Hindlimb muscle (tissue), 1 donor: ENCODE results near the gene FTH1. TPM values are rescaled to one million over a fixed set of nuclear protein-coding genes. Genes with fewer than 3 reads are reported as not detected.
A peak's percentile ranks its signal among the peaks of the same experiment; 100 is the strongest.
"Not testable (repeated sequence)": the region's sequence is repeated elsewhere in the genome, so short reads cannot be mapped to it uniquely, and the experiment has no call there.

ENCODE experiments used
- DNase-seq: peaks from one replicate; pipeline ENCODE4 v3.0.0-alpha.2; 2013
- polyA plus RNA-seq: library from polyadenylated mRNA; unstranded; fragments of 120-200 nt; gene quantifications from one replicate; pipeline ENCODE4 v1.2.1, GENCODE V29; 2013; ENCODE audit not compliant: insufficient read length

FTH1 gene
- polyA plus RNA-seq, 1 donor, result 1,681 TPM

DNA sequence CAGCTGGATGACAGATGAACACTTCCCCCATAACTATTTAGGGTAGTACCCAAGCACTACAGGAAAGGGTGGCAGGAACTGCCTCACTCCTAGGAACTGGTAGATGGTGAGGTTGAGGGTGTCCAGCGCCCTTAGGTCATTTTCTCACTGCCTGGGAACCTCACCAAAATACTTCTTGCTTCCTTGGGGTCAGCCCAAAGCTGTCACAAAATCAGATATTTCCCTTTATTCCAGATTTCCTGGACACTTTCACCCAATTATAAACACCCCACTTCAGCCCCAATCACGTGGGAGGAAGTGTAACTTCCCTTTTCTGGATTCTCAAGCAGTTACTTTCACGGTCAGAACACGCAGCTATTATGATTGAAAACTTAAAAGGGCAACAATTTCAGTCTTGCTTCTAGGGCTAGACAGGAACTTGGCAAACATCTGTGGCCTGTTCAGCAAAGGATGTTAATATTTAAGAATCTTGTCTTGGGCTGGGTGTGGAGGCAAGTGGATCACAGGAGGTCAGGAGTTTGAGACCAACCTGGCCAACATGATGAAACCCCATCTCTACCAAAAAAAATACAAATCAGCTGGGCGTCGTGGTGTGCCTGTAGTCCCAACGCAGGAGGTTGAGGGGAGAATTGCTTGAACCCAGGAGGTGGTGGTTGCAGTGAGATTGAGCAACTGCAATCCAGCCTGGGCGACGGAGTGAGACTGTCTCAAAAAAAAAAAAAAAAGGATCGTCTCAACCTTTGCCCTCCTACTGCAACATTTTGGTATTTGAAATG is 4.0 kb downstream of the FTH1 start:
- DNase-seq, result no peak

DNA sequence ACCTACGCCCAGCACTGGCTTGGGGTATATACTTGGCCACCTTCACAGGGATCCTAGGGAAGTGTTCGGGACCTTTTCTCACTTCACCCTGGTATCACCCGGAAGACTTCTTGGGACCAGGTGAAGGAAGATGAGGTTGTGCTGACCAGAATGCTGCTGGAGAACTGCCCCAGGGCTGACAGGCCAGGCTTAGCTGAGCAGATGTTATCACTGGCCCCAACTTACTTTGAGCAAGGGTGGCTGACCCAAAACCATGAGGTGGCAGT is 4.5 kb downstream of the FTH1 start:
- no peak for DNase-seq

DNA sequence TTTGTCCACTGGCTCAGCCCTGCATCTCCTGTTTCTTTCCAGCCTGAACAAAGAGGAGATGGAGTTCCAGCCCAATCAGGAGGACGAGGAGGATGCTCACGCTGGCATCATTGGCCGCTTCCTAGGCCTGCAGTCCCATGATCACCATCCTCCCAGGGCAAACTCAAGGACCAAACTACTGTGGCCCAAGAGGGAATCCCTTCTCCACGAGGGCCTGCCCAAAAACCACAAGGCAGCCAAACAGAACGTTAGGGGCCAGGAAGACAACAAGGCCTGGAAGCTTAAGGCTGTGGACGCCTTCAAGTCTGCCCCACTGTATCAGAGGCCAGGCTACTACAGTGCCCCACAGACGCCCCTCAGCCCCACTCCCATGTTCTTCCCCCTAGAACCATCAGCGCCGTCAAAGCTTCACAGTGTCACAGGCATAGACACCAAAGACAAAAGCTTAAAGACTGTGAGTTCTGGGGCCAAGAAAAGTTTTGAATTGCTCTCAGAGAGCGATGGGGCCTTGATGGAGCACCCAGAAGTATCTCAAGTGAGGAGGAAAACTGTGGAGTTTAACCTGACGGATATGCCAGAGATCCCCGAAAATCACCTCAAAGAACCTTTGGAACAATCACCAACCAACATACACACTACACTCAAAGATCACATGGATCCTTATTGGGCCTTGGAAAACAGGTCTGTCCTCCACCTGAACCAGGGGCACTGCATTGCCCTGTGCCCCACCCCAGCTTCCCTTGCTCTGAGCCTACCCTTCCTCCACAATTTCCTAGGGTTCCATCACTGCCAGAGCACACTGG is 5.0 kb downstream of the FTH1 start:
- no peak for DNase-seq

GRCh38 chr11:61961570-61962212 is 5.7 kb downstream of the FTH1 start:
- DNase-seq, result no peak

DNA sequence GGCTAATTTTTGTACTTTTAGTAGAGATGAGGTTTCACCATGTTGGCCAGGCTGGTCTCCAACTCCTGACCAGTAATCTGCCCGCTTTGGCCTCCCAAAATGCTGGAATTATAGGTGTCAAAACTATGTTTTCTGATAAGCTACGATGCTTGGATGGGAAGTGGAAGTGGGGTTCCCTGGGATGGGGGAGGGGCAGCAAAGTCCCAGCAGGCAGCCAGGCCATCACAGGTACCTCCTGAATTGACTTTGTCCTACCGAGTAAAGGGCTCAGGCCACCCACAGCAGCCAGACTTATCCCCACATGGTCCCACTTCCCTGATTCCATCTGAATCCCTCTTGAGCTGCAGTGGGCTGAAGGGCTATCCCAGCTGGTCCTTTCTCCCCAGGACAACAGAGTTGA is 6.9 kb downstream of the FTH1 start:
- DNase-seq, result no peak

DNA sequence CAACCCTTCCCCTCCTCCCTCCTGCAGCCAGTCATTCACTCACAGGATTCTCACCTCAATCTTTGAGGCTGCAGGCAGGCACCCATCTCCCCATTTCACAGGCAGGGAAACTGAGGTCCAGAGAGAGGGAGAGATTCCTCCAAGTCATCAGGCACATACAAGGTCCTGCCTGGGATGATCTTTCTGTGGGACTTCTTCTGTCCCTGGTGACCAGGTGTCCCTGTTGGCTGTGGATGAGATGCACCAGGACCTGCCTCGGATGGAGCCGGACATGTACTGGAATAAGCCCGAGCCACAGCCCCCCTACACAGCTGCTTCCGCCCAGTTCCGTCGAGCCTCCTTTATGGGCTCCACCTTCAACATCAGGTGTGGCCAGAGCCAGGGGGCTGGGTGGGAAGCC is 7.8 kb downstream of the FTH1 start:
- no peak for DNase-seq

- DNase-seq, result no peak
Measured at GRCh38 chr11:61959114-61959513, 8.3 kb downstream of the FTH1 start.

DNA sequence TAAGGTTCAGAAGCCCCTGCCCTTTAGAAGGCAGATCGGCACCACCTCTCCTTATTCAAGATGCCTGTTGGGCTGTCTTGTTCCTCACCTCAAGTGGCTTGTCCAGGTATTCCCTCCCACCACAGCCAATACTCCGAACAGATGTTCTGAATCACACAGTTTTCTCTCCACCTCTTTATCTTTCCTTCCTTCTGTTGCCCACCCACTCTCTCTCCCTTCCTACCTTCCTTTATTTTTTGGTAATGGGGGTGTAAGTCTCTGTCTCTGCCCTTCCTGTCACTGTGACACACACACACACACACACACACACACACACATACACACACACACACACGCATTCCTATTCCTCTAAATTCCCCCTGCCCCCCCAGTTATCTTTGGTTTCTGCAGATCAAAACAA is 8.8 kb downstream of the FTH1 start:
- no peak for DNase-seq

GRCh38 chr11:61957021-61957770 is 10.2 kb downstream of the FTH1 start:
- no peak for DNase-seq

- no peak for DNase-seq
Measured at GRCh38 chr11:61956191-61957020, 11.0 kb downstream of the FTH1 start.

- DNase-seq, result no peak
Measured at GRCh38 chr11:61955422-61956135, 11.9 kb downstream of the FTH1 start.

DNA sequence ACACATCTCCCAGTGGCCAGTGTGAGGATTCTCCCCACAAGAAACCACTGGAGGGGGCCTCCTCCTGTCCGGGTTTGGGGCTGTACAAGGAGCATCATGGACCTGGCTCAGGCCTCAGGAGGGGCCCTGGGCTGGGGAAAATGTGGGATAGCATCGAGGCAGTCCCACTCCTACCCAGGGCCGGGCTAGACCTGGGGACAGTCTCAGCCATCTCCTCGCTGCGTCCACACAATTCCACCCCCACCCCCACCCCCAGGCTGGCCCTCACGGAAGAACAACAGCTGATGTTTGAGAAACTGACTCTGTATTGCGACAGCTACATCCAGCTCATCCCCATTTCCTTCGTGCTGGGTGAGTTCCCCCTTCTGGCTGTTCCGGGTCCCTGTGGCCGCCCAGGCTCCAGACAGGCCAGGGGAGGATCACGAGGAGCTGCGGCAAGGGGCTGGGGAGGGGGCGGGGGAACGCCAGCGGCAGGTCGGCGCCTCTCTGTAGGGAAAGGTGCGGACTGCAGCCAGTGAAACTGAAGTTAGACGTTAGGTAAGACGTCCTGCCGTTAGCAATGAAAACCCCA is 12.5 kb downstream of the FTH1 start:
- peak; percentile 82 for DNase-seq

DNA sequence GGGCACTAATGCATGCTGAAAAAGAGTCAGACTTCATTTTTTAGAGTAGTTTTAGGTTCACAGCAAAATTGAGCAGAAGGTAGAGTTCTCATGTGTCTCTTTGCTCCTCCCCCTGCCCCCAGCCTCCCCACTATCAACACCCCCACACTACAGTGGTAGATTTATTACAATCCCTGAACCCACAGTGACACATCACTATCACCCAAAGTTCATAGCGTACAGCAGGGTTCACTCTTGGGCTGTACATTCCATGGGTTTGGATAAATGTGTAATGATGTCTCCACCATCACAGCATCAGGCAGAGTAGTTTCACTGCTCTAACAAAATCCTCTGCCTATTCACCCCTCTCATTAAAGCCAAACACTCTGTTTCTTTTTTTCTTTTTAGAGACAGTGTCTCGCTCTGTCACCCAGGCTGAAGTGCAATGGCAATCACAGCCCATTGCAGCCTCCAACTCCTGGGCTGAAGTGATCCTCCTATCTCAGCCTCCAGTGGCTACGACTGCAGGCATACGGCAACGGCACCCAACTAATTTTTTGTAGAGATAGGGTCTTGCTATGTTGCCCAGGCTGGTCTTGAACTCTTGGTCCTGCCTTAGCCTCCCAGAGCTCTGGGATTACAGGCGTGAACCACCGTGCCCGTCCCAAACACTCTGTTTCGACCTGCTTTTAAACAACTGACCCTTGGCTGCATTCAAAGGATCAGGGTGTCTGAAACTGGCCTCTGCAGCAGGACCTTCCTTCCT is 13.2 kb downstream of the FTH1 start:
- DNase-seq, result no peak

DNA sequence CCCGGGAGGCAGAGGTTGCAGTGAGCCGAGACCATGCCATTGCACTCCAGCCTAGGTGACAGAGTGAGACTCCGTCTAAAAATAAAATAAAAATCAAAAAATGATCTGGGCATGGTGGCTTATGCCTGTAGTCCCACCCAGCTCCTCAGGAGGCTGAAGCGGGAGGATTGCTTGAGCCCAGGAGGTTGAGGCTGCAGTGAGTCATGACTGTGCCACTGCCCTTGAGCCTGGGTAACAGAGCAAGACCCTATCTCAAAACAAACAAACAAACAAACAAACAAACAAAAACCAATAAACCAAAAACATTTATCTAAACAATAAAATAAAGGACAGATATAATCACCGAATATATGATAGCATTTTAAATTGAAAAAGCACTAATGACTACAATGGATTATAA is 13.8 kb downstream of the FTH1 start:
- not testable (repeated sequence) for DNase-seq

GRCh38 chr11:61952882-61953281 is 14.6 kb downstream of the FTH1 start:
- no peak for DNase-seq

DNA sequence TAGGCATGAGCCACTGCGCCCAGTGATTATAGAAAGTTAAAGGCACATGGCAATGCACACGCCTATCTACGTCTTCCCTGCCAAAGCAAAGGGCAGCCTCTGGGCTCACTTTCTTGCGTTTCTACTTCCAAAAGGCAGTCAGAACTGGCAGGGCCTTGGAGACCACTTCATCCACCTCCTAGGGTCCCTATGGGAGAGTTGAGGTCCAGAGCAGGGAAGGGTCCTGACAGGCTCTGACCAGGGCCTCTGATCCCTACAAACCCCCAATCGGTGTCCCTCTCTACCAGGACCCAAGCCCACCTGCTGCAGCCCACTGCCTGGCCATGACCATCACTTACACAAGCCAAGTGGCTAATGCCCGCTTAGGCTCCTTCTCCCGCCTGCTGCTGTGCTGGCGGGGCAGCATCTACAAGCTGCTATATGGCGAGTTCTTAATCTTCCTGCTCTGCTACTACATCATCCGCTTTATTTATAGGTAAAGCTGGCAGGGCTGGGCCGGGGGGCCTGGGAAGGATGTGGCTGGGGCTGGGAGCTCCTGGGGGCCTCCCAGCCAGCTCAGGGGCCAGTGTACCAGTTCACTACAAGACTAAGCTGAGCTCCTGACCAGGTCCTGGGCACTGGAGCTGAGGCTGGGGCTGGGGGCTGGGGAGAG is 15.8 kb downstream of the FTH1 start:
- no peak for DNase-seq

DNA sequence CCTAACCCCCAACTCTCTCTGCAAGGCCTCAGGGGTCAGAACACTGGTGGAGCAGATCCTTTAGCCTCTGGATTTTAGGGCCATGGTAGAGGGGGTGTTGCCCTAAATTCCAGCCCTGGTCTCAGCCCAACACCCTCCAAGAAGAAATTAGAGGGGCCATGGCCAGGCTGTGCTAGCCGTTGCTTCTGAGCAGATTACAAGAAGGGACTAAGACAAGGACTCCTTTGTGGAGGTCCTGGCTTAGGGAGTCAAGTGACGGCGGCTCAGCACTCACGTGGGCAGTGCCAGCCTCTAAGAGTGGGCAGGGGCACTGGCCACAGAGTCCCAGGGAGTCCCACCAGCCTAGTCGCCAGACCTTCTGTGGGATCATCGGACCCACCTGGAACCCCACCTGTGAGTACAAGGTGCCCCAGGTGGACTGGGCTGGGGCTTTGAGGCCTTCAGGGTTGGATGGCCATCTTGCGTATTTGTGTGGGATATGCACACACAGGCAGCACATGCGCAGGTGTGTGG is 17.3 kb downstream of the FTH1 start, which contains the start of gene BEST1:
BEST1 (plus strand) TSS at position 317 of the 513 bp plus-strand sequence. CDS start 1,456 bp downstream, outside the sequence.
- DNase-seq, result no peak

- DNase-seq, result peak; percentile 76
Measured at GRCh38 chr11:61949169-61950034, 18.0 kb downstream of the FTH1 start.
